HG02571 (cell line): ENCODE data around the gene ZBTB47.

Source experiments
- ATAC-seq: cut with Tn5 transposase; IDR thresholded peaks from one replicate; pipeline ENCODE4 v1.9.1; 2021; ENCODE audit warnings: mild to moderate bottlenecking, moderate library complexity; ENCODE audit not compliant: unreplicated experiment

The ZBTB47 gene

DNA sequence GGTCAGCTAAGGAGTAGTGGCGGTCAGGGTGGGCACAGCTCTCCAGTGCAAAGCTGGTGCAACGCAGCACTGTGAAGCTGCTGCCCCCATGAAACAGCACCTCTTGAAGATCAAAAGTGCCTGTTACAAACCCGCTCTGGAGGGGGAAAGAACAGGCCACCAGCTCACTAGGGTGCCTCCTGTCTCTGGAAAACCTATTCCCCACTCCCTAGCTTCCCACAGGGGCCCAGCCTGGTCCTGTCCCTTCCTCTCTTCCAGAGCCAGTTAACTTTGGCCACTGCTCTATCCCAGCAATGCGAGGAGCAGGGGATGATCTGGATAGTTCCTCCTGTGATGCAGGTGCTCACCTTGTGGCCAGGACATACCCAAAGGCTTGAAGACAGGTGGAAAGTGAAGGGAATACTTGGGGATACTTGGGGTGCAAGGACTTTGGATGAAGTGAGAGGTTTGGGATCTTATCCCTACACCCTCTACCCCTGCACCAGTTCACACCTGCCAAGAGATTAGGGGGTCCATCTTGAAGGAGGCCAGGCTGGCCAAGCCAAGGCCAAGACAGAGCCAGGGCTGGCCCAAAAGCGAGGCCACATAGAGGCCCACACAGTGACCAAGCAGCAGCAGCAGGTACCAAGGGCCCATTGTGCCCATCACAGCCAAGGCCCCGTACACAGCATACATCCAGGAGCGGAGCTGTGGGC lies 44.9 kb downstream of the ZBTB47 start:
- no peak for ATAC-seq

DNA sequence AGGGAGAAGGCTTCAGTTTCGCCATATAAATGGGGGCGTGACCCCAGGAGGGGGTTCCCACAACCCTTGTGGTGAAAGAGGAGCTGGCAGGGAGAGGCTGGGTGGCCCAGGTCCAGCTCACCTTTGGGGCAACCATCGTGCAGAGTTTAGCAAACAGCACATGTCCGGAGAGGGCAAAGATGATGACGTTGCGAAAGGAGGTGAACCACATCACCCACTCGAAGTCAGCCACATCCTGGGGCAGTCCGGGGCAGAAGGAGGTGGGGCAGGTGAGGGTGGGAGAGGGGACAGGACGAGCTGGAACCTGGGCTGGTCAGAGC lies 45.4 kb downstream of the ZBTB47 start:
- ATAC-seq: no peak

DNA sequence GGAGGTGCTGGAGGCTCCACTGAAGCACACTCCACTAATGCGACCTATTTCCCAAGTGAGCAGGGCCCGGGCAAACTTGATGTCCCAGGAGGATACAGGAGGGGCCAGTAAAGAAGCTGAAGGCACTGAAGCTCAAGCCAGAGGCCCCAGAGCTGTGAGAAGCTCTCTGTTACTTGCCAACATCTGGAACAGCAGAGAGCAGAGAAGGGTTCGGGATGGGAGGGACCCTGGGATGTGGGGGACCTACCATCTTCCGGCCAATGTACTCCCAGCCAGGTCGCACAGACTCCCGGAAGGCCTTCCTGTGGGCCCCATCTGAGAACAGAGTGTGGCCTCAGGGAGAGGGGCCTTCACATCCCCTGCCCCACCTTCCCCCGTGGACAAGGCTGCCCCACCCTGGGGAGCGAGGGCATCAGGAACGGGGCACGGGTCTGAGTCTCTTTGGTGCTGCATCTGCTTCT lies 46.0 kb downstream of the ZBTB47 start:
- ATAC-seq: no peak

DNA sequence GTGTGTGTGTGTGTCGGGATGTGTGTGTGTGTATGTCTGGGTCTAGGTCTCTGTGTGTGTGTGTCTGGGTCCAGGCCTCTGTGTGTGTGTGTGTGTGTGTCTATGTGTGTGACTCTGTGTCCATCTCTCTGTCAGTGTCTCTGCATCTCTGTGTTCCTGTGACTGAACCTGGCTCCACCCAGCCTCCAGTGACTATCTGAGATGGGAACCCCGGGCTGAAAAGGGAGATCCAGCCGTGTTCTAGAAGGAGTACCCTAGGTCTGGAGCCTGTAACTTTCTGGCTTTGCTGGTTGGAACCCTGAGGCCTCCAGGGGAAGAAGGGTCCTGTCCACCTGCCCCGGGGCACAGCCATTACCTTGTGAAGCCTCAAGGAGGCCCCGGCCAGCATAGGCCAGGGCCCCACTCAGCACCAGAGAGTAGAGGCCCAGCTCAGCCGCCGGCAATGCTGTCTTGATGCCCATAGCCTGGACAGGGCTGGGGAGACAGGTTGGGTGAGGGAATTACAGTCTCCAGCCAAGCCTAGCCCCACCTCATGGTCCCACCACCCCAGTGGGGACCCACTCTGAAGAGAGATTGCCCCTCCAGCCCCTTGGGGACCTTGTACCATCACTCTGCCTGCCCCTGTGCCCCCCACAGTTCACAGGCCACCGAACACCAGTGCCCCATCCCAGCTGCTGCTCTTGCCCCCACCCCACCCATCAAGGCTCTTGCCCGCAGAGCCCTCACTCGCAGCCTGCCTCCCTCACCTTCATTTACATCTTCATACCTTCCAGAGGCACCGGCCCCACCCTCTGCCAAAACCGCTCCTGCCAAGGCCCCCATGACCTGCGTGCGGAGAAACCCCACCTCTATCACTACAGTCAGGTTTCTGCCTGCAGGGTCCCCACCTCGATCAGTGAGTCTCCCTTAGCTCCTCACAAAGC lies 47.1 kb downstream of the ZBTB47 start:
- ATAC-seq: no peak

DNA sequence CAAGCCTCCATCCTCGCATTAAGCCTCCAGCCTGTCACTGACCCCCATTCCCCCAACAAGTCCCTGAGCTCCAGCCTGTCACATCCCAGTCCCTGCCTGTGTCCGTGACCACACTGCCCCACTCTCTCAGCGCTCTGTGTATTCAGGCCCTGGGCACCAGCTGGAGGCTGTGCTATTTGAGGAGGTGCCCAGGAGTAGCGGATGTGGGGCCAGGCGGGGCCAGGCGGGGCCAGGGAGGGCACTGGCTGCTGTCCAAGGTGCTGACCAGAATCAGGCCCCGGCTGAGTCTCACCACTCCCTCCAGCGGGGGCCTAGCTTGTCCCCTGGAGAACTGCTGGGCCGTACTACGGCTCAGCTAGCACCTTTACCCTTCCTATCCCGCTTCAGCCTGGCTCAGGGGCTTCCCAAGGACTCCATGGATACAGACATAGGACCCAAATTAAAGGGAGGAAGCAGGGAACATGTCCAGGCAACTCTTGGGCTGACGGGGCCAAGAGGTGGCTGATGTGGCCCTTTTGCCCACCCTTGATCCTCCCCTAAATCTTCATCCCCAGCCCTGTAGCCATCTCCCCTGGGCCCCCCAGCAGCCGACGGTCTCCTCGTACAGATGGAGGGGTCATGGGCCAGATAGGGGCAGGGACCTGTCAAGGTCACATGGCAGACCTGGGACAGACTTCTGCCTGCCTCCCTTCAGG lies 48.0 kb downstream of the ZBTB47 start:
- no peak for ATAC-seq

GRCh38 chr3:42702066-42702951 lies 48.8 kb downstream of the ZBTB47 start, which contains the start of gene HHATL:
Gene HHATL, minus strand, starts transcription at chr3:42702798. Its CDS starts 1,972 bp downstream, at chr3:42700826.
- no peak for ATAC-seq

- no peak for ATAC-seq
These were observed 49.6 kb downstream of the ZBTB47 start for GRCh38 chr3:42702982-42703694.

GRCh38 chr3:42703695-42704025 lies 50.2 kb downstream of the ZBTB47 start:
- ATAC-seq: no peak

DNA sequence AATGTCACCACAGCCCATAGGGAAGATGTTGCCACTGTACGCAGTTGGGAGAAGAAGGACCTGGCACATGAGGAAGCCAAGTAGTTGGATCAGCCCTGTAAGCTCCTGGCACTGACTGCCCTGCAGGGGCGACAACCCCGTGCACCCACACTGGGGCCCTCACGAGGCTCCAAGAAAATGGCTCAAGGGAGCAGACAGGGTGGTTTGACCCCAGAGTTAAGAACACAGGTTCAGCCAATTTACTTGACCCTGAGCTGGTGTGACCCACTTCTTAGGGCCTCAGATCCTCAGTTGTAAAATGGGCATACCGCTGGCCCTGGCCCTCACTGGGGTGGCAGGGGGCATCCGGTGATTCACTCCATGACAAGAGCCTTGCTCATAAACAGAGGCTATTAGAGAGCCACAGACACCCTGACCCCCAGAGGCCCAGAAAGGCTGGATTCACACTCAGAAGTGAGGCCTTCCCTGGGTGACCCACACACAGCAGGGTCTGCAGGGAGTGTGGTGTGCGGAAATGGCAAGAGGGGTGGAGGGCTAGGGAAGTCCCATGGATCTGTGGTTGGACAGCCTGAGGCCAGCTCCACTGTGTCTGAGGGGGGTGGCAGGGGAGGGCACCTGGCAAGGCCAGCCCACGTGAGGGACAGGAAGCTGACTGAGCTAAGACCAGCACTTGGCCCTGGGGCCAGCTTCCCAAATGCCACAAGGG lies 50.8 kb downstream of the ZBTB47 start:
- no peak for ATAC-seq

DNA sequence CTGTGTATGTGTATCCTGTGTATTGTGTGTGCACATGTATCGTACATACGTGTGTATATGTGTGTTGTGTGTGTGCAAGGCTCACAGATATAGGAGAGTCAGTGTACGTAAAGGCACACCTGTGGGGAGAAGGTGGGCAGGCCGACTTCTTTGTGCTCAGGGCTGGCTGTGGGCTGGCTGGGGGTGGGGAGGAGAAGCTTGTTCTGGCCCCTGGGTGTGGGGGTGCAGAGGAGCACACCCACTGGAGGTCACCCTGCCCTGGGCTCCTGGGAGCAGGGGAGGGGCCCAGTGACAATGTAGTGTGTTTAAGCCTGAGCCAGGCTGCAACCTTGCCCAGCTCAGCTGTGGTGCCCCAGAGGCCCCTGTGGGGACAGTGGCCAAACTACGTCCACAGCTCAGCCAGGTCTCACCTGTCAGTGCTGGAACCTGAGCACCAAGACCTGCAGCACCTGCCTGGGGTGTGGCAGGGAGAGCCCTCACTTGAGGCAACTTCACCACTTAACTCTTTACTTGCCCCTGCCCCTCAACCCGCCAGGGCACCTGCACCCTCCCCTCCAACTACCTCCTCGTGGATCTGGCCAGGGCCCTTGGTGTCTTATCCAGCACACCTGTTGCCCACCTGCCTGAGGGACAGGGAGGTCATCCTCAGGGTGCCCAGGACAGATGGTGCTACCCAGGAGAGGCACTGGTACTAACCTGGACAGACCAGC lies 51.7 kb downstream of the ZBTB47 start:
- no peak for ATAC-seq

DNA sequence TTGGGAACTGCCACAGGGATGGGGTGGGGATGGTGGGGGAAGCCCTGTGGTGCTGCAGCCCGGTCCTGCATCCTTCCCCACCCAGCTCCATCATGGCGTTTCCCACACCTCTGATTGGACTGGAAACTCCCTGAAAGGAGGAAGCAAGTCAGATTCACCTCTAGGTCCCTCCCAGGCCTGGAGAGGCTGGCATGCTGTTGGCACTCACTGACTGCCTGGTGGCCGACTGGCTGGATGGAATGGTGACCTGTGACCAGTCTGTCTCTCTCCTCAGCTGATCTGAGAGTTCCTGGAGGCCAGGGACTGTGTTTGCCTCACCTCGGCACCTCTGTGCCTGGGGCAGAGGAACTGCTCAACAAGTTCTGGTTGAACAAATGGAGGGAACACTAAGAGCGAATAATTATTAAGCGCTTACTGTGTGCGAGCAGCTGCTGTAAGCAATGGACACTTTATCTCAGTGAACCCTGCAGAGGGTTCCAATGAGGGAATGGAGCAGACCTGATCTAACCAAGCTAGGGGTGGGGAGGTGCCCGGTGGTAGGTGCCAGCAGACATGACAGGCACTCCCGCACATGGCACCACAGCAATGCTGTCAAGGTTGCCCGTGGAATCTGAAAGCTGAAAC lies 52.6 kb downstream of the ZBTB47 start:
- ATAC-seq: no peak

GRCh38 chr3:42706721-42707619 lies 53.5 kb downstream of the ZBTB47 start:
- ATAC-seq: no peak

GRCh38 chr3:42707620-42708355 lies 54.3 kb downstream of the ZBTB47 start:
- no peak for ATAC-seq

- no peak for ATAC-seq
These were observed 55.2 kb downstream of the ZBTB47 start for GRCh38 chr3:42708611-42709151.

DNA sequence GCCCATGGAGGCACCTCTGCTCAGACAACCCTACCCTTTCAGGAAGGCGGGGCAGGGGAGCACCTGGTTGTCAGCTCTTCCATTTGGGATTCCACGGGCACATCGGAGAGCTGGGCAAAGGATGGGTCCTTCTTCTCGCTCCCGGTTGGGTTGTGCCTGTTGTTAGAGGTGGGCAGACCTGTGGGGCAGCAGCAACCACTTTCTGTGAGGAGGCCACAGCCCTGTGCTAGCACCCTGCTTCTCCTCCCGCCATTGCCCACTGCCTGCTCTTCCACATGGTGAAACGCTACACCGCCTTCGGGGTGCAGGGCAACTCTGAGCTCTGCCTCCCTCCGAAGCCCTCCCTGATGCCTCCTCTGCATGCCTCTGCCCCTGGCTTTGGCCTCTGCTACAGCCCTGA lies 56.1 kb downstream of the ZBTB47 start:
- ATAC-seq: no peak

DNA sequence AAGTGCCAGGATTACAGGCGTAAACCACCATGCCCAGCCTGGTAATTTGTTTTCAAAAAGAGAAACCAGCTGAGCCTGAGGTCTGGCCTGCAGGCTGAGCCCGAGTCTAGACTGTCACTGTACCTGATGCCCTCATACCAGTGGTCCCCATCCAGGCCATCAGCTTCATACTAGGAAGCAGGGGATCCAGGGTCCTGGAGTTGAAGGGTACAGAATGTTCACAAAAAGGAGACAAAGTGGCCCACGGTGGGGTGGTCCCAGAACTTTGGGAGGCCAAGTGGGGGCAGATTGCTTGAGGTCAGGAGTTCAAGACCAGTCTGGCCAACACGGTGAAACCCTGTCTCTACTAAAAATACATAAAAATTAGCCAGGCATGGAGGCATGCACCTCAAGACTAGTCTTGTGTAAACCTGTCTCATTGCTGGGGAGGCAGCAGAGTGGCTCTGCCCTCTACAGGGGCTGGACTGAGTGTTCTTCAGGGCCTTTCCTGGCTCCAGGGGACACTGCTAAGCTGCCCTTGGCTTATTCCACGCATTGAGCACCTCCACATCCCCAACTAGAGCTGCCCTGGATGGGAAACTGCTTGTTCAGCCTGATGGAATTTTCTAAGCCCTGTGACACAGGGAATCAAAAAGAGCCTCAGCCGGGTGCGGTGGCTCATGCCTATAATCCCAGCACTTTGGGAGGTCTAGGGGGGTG lies 57.0 kb downstream of the ZBTB47 start:
- ATAC-seq: no peak
